Measurements from ENCODE around the gene CAMLG.

Gene CAMLG

GRCh38 chr5:134692722-134693121 is 45.6 kb upstream of the CAMLG start:
- peaks cover 43 to 68% of the 10 kb centered on the region in 2 experiments for H3K36me3 ChIP-seq (ENCODE audit: control insufficient read depth in 2 of 2, insufficient read depth in 1 of 2, low read length in 2 of 2)
- ChIA-PET CTCF (no interaction called here), POLR2A (no interaction called here)
- no peaks in the 10 kb centered on the region for H3K9me3 ChIP-seq (ENCODE audit: control insufficient read depth, insufficient read depth, low read depth, low read length)
- no peak overlapping the region for H3K27ac ChIP-seq (ENCODE audit: extremely low read depth, low read depth, low read length)
- H3K4me1 ChIP-seq (ENCODE audit: control insufficient read depth, insufficient read depth, low read length), result no peaks in the 10 kb centered on the region
- H3K4me3 ChIP-seq (ENCODE audit: low read depth, low read length), result no peak overlapping the region
- TF ChIP-seq ZNF777 (tag by site-specific recombination; IDR thresholded peaks at IDR 0.05; ENCODE audit: borderline replicate concordance), result no peak
- no peak for TF ChIP-seq ZNF792 (tag by site-specific recombination; IDR thresholded peaks at IDR 0.05)
- TF ChIP-seq ZNF514 (tag by site-specific recombination; IDR thresholded peaks at IDR 0.05), result no peak
- TF ChIP-seq ZNF239 (tag by site-specific recombination; IDR thresholded peaks at IDR 0.05), result no peak
- no peak for TF ChIP-seq ZNF639 (tag by site-specific recombination; IDR thresholded peaks at IDR 0.05)
- TF ChIP-seq KLF8 (tag by site-specific recombination; IDR thresholded peaks at IDR 0.05), result no peak
- TF ChIP-seq PRDM2 (tag by site-specific recombination; IDR thresholded peaks at IDR 0.05; ENCODE audit: borderline replicate concordance), result no peak
- TF ChIP-seq ZNF701 (tag by site-specific recombination; IDR thresholded peaks at IDR 0.05), result no peak
- TF ChIP-seq ZNF16 (tag by site-specific recombination; IDR thresholded peaks at IDR 0.05; ENCODE audit: low read depth), result no peak
- TF ChIP-seq ZBTB8A (tag by site-specific recombination; IDR thresholded peaks at IDR 0.05), result no peak
- no peak for TF ChIP-seq ZNF670 (tag by site-specific recombination; IDR thresholded peaks at IDR 0.05; ENCODE audit: low read depth)
- TF ChIP-seq ZNF626 (tag by site-specific recombination; IDR thresholded peaks at IDR 0.05), result no peak
- no peak for TF ChIP-seq ZBTB26 (tag by site-specific recombination; optimal IDR thresholded peaks at IDR 0.05)
- TF ChIP-seq HOXA7 (CRISPR knock-in tag; IDR thresholded peaks at IDR 0.05; ENCODE audit: borderline replicate concordance), result no peak

- H3K4me1 ChIP-seq (ENCODE audit: control insufficient read depth, insufficient read depth, low read length), result no peaks in the 10 kb centered on the region
- no peak overlapping the region for H3K4me3 ChIP-seq (ENCODE audit: low read depth, low read length)
- no peaks in the 10 kb centered on the region for H3K9me3 ChIP-seq (ENCODE audit: control insufficient read depth, insufficient read depth, low read depth, low read length)
- no peak overlapping the region for H3K27ac ChIP-seq (ENCODE audit: extremely low read depth, low read depth, low read length)
- POLR2A ChIA-PET, result no interaction called here
- peaks cover 58 to 73% of the 10 kb centered on the region in 2 experiments for H3K36me3 ChIP-seq (ENCODE audit: control insufficient read depth in 2 of 2, insufficient read depth in 1 of 2, low read length in 2 of 2)
- CTCF ChIA-PET, result no interaction called here
- TF ChIP-seq ZNF239 (tag by site-specific recombination; IDR thresholded peaks at IDR 0.05) (no peak), ZFP37 (tag by site-specific recombination; IDR thresholded peaks at IDR 0.05) (no peak), KLF10 (tag by site-specific recombination; IDR thresholded peaks at IDR 0.05) (no peak), ZFP69B (tag by site-specific recombination; IDR thresholded peaks at IDR 0.05) (no peak), GLI2 (tag by site-specific recombination; IDR thresholded peaks at IDR 0.05; ENCODE audit: borderline replicate concordance, low read depth) (no peak), ZNF416 (tag by site-specific recombination; IDR thresholded peaks at IDR 0.05) (no peak), ZNF837 (tag by site-specific recombination; IDR thresholded peaks at IDR 0.05) (no peak), ZBTB44 (tag by site-specific recombination; IDR thresholded peaks at IDR 0.05) (no peak), BCL11B (tag by site-specific recombination; IDR thresholded peaks at IDR 0.05; ENCODE audit: low read depth) (no peak), ZNF18 (tag by site-specific recombination; IDR thresholded peaks at IDR 0.05) (no peak), ZNF777 (tag by site-specific recombination; IDR thresholded peaks at IDR 0.05; ENCODE audit: borderline replicate concordance) (no peak), ZNF10 (tag by site-specific recombination; IDR thresholded peaks at IDR 0.05) (no peak), OSR2 (tag by site-specific recombination; IDR thresholded peaks at IDR 0.05) (no peak), ZNF133 (tag by site-specific recombination; IDR thresholded peaks at IDR 0.05) (no peak)
These were observed 30.0 kb upstream of the CAMLG start for GRCh38 chr5:134708301-134708700.
